HEK293 (cell line): ENCODE data around the gene RBM19.

Experiments used
- CTCF ChIA-PET: fragments of 350-600 bp; formaldehyde crosslinking; extraction: SDS; loops from one replicate; lab custom pipeline; 2021; ENCODE audit warnings: antibody characterized with exemption; lab: Yijun Ruan, JAX
- POLR2A ChIA-PET: fragments of 300-600 bp; formaldehyde crosslinking; extraction: SDS; loops from one replicate; lab custom pipeline; 2020; ENCODE audit warnings: antibody characterized with exemption, inconsistent platforms; lab: Yijun Ruan, JAX
- H3K27ac ChIP-seq: fragments of 200-500 bp; sonication (Bioruptor generic); 2 replicates; pipeline ENCODE4 v1.5.1; 2014; ENCODE audit warnings: low read depth, low read length, control low read depth, inconsistent platforms; ENCODE audit errors: extremely low read depth
- H3K36me3 ChIP-seq, 2 experiments: fragments of 200-500 bp in 1 of 2; sonication (Bioruptor generic) in 1 of 2; 1 replicate in 1 of 2; 2 replicates in 1 of 2; pipeline ENCODE4 v1.5.1; 2014 to 2017; ENCODE audit warnings: inconsistent platforms in 2 of 2, low read length in 2 of 2; ENCODE audit not compliant: control insufficient read depth in 2 of 2, insufficient read depth in 1 of 2
- H3K4me1 ChIP-seq: fragments of 200-500 bp; sonication (Bioruptor generic); 2 replicates; pipeline ENCODE4 v1.5.1; 2014; ENCODE audit warnings: mild to moderate bottlenecking, low read length, inconsistent platforms; ENCODE audit not compliant: control insufficient read depth, insufficient read depth
- H3K4me3 ChIP-seq: 2 replicates; pipeline ENCODE4 v1.5.1; 2011; ENCODE audit warnings: low read depth, mild to moderate bottlenecking, control low read depth, low read length, moderate library complexity
- H3K9me3 ChIP-seq: fragments of 200-500 bp; sonication (Bioruptor generic); 2 replicates; pipeline ENCODE4 v1.5.1; 2014; ENCODE audit warnings: low read depth, low read length, inconsistent platforms; ENCODE audit not compliant: control insufficient read depth, insufficient read depth
- EGR2 ChIP-seq: fragments of 450-650 bp; formaldehyde crosslinking; IDR thresholded peaks from 2 replicates; pipeline ENCODE4 v1.5.1; 2016; ENCODE audit warnings: low read depth, missing biosample characterization, missing genetic modification characterization
- KLF10 ChIP-seq: fragments of 450-650 bp; IDR thresholded peaks from 2 replicates; pipeline ENCODE4 v1.5.1; 2018; ENCODE audit warnings: missing biosample characterization, mild to moderate bottlenecking, missing genetic modification characterization
- MZF1 ChIP-seq: fragments of 450-650 bp; formaldehyde crosslinking; IDR thresholded peaks from 2 replicates; pipeline ENCODE4 v1.5.1; 2017; ENCODE audit warnings: missing biosample characterization, missing genetic modification characterization, borderline replicate concordance
- ZBTB10 ChIP-seq: fragments of 450-650 bp; formaldehyde crosslinking; IDR thresholded peaks from 2 replicates; pipeline ENCODE4 v1.5.1; 2016; ENCODE audit warnings: missing biosample characterization, missing genetic modification characterization
- ZEB2 ChIP-seq: fragments of 450-650 bp; formaldehyde crosslinking; IDR thresholded peaks from 2 replicates; pipeline ENCODE4 v1.5.1; 2016; ENCODE audit warnings: missing biosample characterization, missing genetic modification characterization
- ZNF112 ChIP-seq: fragments of 450-650 bp; formaldehyde crosslinking; IDR thresholded peaks from 2 replicates; pipeline ENCODE4 v1.5.0; 2017; ENCODE audit warnings: missing biosample characterization, missing genetic modification characterization
- ZNF2 ChIP-seq: fragments of 450-650 bp; formaldehyde crosslinking; IDR thresholded peaks from 2 replicates; pipeline ENCODE4 v1.5.1; 2016; ENCODE audit warnings: missing biosample characterization, missing genetic modification characterization
- ZNF391 ChIP-seq: fragments of 450-650 bp; formaldehyde crosslinking; IDR thresholded peaks from 2 replicates; pipeline ENCODE4 v1.5.1; 2016; ENCODE audit warnings: low read depth, missing biosample characterization, missing genetic modification characterization, borderline replicate concordance
- ZNF398 ChIP-seq: fragments of 450-650 bp; formaldehyde crosslinking; IDR thresholded peaks from 2 replicates; pipeline ENCODE4 v1.5.1; 2017; ENCODE audit warnings: missing biosample characterization, missing genetic modification characterization
- ZNF449 ChIP-seq: fragments of 450-650 bp; formaldehyde crosslinking; IDR thresholded peaks from 2 replicates; pipeline ENCODE4 v1.5.1; 2017; ENCODE audit warnings: missing biosample characterization, mild to moderate bottlenecking, missing genetic modification characterization, moderate library complexity
- ZNF521 ChIP-seq: fragments of 450-650 bp; formaldehyde crosslinking; IDR thresholded peaks from 2 replicates; pipeline ENCODE4 v1.5.1; 2017; ENCODE audit warnings: missing biosample characterization, mild to moderate bottlenecking, missing genetic modification characterization
- ZNF548 ChIP-seq: fragments of 450-650 bp; formaldehyde crosslinking; IDR thresholded peaks from 2 replicates; pipeline ENCODE4 v1.5.1; 2016; ENCODE audit warnings: missing biosample characterization, missing genetic modification characterization
- ZNF629 ChIP-seq: fragments of 450-650 bp; formaldehyde crosslinking; IDR thresholded peaks from 2 replicates; pipeline ENCODE4 v1.5.1; 2017; ENCODE audit warnings: missing biosample characterization, missing genetic modification characterization
- ZNF654 ChIP-seq: fragments of 450-650 bp; formaldehyde crosslinking; IDR thresholded peaks from 2 replicates; pipeline ENCODE4 v1.5.1; 2016; ENCODE audit warnings: low read depth, missing biosample characterization, missing genetic modification characterization
- ZNF670 ChIP-seq: fragments of 450-650 bp; formaldehyde crosslinking; IDR thresholded peaks from 2 replicates; pipeline ENCODE4 v1.5.1; 2016; ENCODE audit warnings: missing biosample characterization, missing genetic modification characterization, low read depth
- ZNF777 ChIP-seq: fragments of 450-650 bp; formaldehyde crosslinking; IDR thresholded peaks from 2 replicates; pipeline ENCODE4 v1.5.1; 2017; ENCODE audit warnings: missing biosample characterization, missing genetic modification characterization, borderline replicate concordance
- ZNF843 ChIP-seq: fragments of 450-650 bp; formaldehyde crosslinking; IDR thresholded peaks from 2 replicates; pipeline ENCODE4 v1.5.1; 2016; ENCODE audit warnings: missing biosample characterization, missing genetic modification characterization
- ZSCAN16 ChIP-seq: fragments of 450-650 bp; formaldehyde crosslinking; IDR thresholded peaks from 2 replicates; pipeline ENCODE4 v1.5.1; 2016; ENCODE audit warnings: missing biosample characterization, missing genetic modification characterization
- ZSCAN4 ChIP-seq: fragments of 450-650 bp; formaldehyde crosslinking; IDR thresholded peaks from 2 replicates; pipeline ENCODE4 v1.5.1; 2017; ENCODE audit warnings: missing biosample characterization, missing genetic modification characterization
- TF ChIP-seq, protein P1 (sequence below): fragments of 450-650 bp; formaldehyde crosslinking; IDR thresholded peaks from 2 replicates; pipeline ENCODE4 v1.5.1; 2016; ENCODE audit warnings: missing biosample characterization, missing genetic modification characterization
- TF ChIP-seq, protein P2 (sequence below): fragments of 450-650 bp; formaldehyde crosslinking; IDR thresholded peaks from 2 replicates; pipeline ENCODE4 v1.5.1; 2016; ENCODE audit warnings: missing biosample characterization, missing genetic modification characterization, borderline replicate concordance

The RBM19 gene

DNA sequence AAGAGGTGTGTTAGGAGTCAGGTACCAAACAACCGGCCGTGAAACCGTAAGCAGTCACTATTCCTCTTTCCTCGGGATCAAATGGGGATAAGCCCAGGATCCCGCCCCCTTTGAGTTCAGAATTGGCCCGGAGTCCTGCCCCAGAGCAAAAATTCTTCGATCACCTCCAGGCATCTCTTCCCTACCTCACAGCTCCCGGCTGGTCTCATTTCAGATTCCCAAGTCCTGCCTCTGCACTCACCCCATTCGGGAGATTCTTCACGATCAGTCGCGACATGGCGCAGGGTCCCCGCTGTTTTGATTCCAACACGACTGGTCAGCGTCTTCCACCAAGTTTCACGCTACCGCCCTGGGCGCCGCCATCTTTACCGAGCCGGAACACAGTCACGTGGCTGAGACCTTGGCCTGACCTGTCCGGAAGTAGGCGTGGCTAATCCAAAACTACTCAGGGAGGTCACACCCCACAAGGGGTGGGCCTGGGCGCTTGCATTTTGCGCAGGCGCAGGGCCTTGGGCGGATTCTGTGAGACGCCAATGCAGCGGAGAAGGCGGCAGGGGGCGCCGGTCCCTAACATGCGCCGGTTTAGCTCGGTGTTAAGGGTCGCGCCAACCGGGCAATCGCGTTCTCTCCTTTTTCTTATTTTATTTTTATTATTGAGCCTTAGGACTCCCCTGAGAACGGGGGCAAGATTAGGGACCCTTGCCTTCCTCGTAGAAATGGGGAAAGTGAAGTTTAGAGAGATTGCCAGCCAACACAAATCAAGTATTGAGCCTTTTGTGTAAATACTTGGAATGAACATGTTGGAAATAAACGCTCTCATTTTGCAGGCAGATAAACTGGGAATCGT lies at the start of gene RBM19:
Gene RBM19, minus strand, starts transcription at position 375 of the 847 bp plus-strand sequence. Its CDS starts 98 bp downstream, at position 277.
- Histone ChIP-seq H3K4me1 (no peaks in the 10 kb centered on the region), H3K27ac (no peak within 1 kb of the TSS), H3K36me3 (peaks cover 0 to 26% of the 10 kb centered on the region in 2 experiments; a peak in 1 of 3 replicates), H3K9me3 (no peaks in the 10 kb centered on the region), H3K4me3 (peak within 1 kb of the TSS; percentile 83)
- CTCF ChIA-PET, result interaction anchor here (0.5 to 2.4 kb wide), 19 partner anchors 8 to 1992 kb away, joined by 3 to 11 read pairs (median 4); no protein-coding TSS in a partner anchor
- POLR2A ChIA-PET, result interaction anchor here (0.7 to 1.0 kb wide), 2 partner anchors 650 to 718 kb away, joined by 3 read pairs; partner anchors contain the start of gene TBX3
- TF ChIP-seq ZNF449 (tag by site-specific recombination) (no peak), MZF1 (tag by site-specific recombination) (no peak), ZNF777 (tag by site-specific recombination) (no peak), KLF10 (tag by site-specific recombination) (peak; percentile 65; the same call in 1 of the 2 replicates), ZSCAN4 (tag by site-specific recombination) (no peak), EGR2 (no peak), ZNF398 (tag by site-specific recombination) (no peak), ZNF2 (tag by site-specific recombination) (0 out of 2 replicates have a peak, but pooled peaks have one; percentile 34), ZNF670 (no peak), ZNF654 (tag by site-specific recombination) (peak; percentile 66), ZNF843 (tag by site-specific recombination) (0 out of 2 replicates have a peak, but pooled peaks have one; percentile 38), ZNF391 (no peak), ZNF629 (tag by site-specific recombination) (peak; percentile 73), ZNF548 (no peak), ZNF112 (tag by site-specific recombination) (no peak), ZEB2 (tag by site-specific recombination) (peak; percentile 72), ZSCAN16 (no peak), ZNF521 (no peak), ZBTB10 (tag by site-specific recombination) (no peak)
- TF ChIP-seq, protein P1, sequence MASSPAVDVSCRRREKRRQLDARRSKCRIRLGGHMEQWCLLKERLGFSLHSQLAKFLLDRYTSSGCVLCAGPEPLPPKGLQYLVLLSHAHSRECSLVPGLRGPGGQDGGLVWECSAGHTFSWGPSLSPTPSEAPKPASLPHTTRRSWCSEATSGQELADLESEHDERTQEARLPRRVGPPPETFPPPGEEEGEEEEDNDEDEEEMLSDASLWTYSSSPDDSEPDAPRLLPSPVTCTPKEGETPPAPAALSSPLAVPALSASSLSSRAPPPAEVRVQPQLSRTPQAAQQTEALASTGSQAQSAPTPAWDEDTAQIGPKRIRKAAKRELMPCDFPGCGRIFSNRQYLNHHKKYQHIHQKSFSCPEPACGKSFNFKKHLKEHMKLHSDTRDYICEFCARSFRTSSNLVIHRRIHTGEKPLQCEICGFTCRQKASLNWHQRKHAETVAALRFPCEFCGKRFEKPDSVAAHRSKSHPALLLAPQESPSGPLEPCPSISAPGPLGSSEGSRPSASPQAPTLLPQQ, result peak; percentile 59
- TF ChIP-seq, protein P2, sequence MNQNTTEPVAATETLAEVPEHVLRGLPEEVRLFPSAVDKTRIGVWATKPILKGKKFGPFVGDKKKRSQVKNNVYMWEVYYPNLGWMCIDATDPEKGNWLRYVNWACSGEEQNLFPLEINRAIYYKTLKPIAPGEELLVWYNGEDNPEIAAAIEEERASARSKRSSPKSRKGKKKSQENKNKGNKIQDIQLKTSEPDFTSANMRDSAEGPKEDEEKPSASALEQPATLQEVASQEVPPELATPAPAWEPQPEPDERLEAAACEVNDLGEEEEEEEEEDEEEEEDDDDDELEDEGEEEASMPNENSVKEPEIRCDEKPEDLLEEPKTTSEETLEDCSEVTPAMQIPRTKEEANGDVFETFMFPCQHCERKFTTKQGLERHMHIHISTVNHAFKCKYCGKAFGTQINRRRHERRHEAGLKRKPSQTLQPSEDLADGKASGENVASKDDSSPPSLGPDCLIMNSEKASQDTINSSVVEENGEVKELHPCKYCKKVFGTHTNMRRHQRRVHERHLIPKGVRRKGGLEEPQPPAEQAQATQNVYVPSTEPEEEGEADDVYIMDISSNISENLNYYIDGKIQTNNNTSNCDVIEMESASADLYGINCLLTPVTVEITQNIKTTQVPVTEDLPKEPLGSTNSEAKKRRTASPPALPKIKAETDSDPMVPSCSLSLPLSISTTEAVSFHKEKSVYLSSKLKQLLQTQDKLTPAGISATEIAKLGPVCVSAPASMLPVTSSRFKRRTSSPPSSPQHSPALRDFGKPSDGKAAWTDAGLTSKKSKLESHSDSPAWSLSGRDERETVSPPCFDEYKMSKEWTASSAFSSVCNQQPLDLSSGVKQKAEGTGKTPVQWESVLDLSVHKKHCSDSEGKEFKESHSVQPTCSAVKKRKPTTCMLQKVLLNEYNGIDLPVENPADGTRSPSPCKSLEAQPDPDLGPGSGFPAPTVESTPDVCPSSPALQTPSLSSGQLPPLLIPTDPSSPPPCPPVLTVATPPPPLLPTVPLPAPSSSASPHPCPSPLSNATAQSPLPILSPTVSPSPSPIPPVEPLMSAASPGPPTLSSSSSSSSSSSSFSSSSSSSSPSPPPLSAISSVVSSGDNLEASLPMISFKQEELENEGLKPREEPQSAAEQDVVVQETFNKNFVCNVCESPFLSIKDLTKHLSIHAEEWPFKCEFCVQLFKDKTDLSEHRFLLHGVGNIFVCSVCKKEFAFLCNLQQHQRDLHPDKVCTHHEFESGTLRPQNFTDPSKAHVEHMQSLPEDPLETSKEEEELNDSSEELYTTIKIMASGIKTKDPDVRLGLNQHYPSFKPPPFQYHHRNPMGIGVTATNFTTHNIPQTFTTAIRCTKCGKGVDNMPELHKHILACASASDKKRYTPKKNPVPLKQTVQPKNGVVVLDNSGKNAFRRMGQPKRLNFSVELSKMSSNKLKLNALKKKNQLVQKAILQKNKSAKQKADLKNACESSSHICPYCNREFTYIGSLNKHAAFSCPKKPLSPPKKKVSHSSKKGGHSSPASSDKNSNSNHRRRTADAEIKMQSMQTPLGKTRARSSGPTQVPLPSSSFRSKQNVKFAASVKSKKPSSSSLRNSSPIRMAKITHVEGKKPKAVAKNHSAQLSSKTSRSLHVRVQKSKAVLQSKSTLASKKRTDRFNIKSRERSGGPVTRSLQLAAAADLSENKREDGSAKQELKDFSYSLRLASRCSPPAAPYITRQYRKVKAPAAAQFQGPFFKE (tag by site-specific recombination), result no peak
